Epithelial cell of prostate (primary cell): Measurements from ENCODE around the gene TCL1A.
"Not testable (repeated sequence)": the region's sequence is repeated elsewhere in the genome, so short reads cannot be mapped to it uniquely, and the experiment has no call there.

ENCODE experiments used
- DNase-seq: peaks from one replicate; pipeline ENCODE4 v3.0.0-alpha.2; 2011; ENCODE audit warnings: low read depth, low spot score
- H3K27ac ChIP-seq: fragments of 450-650 bp; 2 replicates; pipeline ENCODE4 v1.5.1; 2017; ENCODE audit warnings: mild to moderate bottlenecking

The TCL1A gene

DNA sequence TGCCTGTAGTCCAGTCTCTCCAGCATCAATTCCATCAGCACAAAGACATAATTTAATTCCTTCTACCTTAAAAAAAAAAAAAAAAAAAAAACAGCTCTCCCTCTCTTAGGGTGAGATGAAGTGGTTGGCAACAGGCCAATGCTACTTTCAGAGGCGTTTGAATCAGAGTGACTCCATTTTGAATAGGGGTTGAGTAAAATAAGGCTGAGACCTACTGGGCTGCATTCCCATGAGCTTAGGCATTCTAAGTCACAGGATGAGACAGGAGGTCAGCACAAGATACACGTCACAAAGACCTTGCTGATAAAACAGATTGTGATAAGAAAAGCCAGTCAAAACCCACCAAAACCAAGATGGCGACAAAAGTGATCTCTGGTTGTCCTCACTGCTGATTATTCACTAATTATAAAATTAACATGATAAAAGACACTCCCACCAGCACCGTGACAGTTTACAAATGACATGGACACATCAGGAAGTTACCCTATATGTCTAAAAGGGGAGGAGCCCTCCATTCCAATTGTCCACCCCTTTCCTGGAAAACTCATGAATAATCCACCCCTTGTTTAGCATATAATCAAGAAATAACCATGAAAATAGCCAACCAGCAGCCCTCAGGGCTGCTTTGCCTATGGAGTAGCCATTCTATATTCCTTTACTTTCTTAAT is 34.6 kb downstream of the TCL1A start:
- DNase-seq = no peak
- no peak overlapping the region for H3K27ac ChIP-seq

DNA sequence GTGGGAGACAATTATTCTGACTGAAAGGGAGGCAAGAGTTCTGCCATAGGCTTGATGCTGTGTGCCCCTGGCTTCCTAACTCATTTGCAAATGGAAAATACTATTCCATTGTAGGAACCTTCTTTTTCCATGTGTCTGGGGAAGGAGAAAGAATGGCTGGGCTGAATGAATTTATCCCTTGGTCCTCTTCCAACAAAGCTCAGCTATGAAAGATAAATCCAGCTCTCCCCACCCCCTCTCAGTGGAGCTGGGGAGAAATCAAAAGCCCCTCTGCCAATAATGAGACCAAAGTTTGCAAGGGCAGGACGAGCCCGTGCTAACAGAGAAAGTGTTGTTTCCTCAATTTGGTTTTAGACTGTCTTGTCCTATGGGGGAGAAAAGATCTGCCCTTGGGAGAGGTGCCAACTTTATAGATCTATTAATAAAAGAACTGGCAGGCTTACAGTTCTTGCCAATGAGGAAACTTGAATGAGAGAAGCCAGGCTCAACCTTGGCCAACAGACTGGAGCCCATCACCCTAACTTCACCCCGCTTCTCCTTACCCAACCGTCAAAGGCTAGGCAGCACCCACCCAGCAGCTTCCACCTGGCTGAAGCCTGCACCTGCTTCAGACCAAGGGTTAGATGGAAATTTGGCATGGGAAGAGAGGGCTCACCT is 36.6 kb downstream of the TCL1A start:
- no peak for DNase-seq
- no peak overlapping the region for H3K27ac ChIP-seq

DNA sequence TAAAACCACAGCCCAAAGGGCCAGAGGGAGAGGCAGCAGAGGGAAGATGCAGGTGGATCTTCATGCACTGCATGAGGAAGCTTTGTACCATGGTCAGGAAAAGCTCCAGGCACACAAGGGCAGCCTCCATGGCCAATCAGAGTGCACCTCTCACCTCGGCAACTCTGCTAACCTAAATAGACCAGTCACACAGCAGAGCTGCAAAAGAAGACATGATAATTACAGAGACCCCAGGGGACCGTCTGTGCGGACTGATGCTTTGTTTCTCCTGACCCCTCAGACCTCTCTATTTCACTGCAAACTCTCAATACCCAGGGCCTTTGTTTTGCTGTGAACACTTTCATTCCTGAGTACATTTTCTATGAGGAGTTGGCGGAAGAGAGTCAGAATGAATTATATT is 38.4 kb downstream of the TCL1A start:
- no peak overlapping the region for H3K27ac ChIP-seq
- no peak for DNase-seq

DNA sequence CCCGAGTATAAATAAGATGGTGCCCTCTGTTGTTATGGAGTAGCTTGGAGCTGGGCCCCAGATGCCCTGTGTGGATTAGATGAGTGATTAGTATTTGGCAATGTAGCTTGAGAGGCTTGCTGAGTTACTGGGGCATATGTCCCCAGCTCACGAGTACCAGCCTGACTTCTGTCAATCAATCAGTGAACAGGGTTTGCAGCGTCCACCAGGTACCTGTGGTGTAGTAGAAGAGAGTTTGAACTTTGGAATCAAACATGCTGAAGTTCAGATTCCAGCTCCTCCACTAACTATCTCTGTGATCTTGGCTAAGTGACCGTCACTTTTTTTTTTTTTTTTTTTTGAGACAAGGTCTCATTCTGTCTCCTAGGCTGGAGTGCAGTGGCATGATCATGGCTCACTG is 39.3 kb downstream of the TCL1A start:
- no peak overlapping the region for H3K27ac ChIP-seq
- no peak for DNase-seq

DNA sequence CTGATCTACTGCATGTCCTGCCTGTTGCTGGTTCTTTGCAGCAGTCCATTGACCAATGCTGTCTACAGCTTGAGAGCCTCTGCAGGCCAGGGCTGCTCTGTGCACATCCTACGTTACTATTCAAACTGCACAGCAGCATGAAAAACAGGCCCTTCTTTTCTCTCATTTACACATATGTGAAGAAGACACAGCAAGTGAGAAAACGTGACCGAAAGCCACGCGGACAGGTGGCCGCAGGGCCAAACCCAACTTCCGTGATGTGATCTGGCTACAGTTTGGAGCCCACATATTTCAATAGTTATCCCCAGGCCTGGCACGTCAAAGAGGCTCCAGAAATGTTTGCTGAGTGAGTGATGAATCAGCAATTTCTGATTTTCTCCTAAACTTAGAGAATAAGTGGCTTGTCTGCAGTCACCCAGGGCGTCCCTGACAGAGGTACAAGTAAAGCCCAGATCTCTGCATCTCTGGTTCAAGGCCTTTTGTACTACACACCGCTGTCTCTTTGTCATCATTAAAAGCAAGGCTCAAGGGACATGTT is 45.6 kb downstream of the TCL1A start:
- no peak overlapping the region for H3K27ac ChIP-seq
- DNase-seq = no peak

DNA sequence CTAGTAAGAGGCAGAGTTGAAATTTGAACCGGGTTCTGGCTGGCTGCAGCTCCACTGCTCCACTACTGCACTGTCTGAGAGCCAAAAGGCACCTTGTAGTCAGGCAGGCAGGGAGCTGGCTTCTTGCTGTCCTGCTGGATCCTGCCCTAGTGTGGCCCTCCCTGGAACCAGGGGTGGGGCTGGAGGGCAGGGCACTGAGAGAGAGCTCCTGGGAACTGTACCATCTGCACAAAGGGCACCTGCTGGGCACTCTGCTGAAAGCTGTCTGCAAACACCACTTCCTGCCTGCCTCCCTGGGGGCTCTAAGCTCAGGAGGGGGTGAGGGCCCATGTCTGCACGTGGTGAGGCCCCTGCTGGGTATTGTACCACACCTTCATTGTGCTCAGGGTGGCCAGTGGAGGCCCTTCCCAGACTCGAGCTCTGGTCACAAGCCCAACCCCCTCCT is 46.7 kb downstream of the TCL1A start:
- no peak for DNase-seq
- H3K27ac ChIP-seq = no peak overlapping the region

DNA sequence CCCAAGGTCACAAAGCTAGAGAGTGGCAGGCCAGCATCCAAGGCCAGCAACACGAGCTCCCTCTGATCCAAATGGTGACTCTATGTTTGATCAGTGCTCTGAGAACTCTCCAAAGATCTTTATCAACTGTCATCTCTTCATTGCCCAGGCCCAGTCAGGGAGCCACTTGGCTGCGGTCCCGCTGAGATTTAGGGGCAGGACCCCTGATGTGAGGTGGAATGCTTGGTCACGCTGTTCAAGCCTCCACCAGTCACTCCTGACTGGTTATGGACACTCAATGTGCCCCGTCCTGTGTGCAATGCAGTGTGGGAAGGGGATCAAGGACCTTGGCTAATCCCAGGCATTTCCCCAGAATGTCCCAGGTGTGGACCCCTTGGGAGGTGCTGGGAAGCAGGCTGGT is 47.5 kb downstream of the TCL1A start:
- H3K27ac ChIP-seq = no peak overlapping the region
- DNase-seq = no peak

DNA sequence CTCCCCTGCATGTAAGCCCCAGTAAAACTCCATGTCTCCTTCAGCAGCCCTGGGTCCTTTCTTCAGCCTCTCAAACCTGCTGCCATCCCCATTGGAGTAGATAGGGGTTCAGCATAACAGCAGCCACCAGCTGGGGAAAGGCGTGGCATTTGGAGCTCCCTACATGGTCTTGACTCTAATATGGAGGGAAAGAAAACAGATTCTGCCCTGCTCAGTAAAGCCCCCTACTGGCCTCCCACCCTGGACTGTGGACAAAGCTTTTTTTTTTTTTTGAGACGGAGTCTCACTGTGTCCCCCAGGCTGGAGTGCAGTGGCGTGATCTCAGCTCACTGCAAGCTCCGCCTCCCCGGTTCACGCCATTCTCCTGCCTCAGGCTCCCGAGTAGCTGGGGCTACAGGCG is 48.4 kb downstream of the TCL1A start:
- not testable (repeated sequence) for DNase-seq, H3K27ac ChIP-seq

DNA sequence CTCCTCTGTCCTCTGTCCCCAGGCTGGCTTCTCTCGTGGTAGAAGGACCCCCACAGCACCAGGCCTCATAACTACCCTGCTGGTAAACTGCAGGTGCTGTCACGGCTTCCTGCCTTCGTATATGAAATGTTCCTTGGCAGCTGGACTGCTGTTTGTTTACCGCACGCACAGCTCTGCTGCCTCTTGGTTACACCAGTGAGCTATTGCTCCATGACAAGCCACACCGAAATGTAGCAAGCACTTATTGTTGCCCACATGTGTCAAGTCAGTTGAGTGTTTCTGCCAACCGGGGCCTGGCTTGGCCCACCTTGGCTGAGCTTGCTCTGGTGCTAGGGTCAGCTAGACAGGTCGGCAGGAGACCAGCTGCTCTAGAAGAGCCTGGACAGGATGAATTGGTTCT is 49.4 kb downstream of the TCL1A start:
- no peak for DNase-seq
- no peak overlapping the region for H3K27ac ChIP-seq

DNA sequence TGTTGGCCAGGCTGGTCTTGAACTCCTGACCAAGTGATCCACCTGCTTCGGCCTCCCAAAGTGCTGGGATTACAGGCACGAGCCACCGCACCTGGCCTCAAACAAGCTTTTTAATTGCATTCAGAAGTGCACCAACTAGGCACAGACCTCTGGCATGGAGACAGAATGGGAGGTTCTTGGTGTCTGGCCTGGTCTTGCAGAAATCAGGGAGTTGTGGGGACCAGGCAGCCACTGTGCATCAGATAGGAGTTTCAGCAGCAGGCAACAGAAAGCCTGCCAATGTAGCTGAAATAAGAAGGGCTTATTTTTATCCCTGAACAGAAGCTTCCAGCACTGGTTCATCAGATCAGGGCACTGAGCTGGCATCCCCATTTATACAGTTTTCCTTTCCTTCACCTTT is 49.9 kb downstream of the TCL1A start:
- no peak for DNase-seq
- no peak overlapping the region for H3K27ac ChIP-seq

DNA sequence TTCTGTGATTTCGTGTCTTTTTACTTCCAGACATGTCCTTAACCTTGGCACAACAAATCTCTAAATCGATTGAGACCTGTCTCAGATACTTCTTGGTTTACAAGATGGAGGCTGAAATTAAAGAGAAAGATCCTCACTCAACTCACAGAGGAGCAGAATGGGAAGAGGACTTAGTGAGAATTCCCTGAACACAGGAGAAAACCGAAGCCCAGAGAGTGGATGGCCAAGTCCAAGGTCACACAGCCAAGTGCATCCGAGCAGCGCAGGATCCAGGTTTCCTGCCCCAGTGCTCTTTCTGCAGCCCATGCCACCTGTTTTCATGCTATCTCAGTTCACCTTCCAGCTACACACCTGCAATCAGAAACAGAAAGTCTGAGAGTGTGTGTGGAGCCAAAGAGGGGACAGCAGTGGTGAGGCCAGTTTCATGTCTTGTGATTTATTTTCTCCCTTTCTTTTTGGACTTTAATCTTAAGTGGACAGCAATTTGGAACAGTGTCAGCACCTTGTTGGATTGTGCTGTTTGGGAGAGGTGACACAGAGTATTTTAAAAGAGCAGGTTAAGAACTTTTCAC is 50.6 kb downstream of the TCL1A start:
- H3K27ac ChIP-seq = no peak overlapping the region
- DNase-seq = no peak

DNA sequence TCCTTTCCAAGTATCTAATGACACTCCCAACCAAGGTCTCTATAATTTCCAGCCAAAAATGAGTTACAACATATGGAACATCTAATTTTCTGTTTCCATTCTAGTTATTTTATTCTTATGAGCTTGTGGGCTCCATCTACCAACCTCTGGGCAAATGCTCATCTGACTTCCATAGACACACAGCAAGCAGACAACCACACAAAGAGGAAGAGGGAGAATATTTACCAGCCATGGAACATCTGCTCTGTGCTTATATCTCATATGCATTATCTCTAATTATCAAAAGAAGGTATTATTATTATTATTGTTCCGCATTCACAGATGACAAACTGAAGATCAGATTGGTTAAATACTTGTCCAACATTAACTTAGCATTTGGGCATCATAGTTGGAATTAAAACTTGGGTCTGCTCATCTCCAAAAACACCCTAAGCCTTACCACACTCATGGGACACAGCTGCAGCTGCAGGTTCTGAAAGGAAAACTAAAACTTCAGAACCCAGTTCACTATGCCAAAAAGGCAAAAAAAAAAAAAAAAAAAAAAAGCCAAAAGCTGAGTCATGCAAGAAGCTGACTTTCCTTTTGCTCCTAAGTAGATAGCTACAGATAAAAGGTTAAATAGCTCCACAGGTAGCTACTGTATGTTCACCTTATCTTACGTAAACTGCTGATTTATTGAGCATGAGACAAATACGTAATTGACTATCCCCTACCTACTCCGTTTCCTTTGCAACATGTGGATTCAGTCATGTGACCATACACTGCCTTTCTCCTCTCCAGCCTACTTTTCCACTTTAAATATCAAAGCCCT is 51.3 kb downstream of the TCL1A start:
- DNase-seq = no peak
- H3K27ac ChIP-seq = no peak overlapping the region

DNA sequence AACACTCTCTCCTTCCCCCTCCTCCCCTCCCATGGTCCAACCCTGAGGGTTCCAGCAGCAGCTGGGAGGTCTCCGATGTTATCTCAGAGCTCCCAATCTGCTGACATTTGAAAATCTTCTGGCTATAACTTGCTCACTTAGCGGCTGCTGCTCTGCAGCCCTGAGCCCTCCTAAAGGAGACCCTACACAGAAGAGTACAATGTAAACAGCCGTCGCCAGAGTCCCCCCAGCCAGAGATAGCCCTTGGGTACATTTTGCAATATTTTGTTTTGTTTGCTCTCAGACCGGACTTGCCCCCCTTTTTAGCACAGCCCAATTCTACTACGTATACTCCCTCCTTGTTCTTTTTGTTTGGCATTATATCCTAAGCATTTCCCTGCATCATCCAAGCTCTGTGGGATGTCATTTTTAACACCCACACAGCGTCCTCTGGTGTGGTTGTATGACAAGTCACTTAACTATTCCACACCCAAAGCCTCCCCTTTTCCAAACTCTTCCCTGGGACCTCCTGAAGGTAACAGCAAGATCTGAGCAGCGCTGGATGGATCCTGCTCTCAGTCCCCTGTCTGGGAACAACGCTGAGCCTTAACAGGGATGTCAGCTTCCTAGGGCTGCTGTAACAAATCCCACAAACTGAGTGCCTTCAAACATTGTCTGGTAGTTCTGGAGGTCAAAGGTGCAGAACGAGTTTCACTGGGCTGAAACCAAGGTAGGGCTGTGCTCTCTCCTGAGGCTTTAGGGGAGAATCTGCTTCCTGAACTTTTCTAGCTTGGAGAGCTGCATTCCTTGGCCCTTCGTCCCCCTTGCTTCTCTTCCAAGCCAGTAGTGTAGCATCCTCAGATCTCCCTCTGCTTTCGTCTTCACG is 53.0 kb downstream of the TCL1A start:
- no peak for DNase-seq
- H3K27ac ChIP-seq = no peak overlapping the region

DNA sequence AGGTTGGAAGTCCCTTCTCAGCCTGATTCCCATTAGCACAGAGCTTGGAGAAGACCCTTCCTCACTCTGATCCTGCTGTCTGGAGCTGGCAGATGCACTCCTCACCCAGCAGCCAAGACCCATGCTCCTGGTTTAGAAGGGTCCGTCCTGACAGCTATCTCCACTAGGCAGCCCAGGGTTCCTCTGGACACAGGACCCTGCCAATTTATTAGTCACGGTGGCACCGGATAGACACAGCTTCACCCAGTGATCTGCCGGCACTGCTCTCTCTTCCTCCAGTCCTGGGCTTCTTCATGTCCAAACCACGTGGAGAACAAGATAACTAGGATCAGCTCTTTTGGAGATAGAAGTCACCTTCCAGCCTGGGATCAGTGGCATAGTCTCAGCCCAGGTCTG is 53.9 kb downstream of the TCL1A start:
- no peak overlapping the region for H3K27ac ChIP-seq
- DNase-seq = no peak
